NCI-H2081 (cell line): Measurements from ENCODE around the gene OR2M4.
"Not testable (repeated sequence)": the region's sequence is repeated elsewhere in the genome, so short reads cannot be mapped to it uniquely, and the experiment has no call there.

Experiments
- DNase-seq, 2 experiments: peaks; one replicate each; lab custom pipeline; 2025; lab: John Stamatoyannopoulos, UW

Gene OR2M4, protein sequence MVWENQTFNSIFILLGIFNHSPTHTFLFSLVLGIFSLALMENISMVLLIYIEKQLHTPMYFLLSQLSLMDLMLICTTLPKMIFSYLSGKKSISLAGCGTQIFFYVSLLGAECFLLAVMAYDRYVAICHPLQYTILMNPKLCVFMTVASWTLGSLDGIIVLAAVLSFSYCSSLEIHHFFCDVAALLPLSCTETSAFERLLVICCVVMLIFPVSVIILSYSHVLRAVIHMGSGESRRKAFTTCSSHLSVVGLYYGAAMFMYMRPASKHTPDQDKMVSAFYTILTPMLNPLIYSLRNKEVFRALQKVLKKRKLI

DNA sequence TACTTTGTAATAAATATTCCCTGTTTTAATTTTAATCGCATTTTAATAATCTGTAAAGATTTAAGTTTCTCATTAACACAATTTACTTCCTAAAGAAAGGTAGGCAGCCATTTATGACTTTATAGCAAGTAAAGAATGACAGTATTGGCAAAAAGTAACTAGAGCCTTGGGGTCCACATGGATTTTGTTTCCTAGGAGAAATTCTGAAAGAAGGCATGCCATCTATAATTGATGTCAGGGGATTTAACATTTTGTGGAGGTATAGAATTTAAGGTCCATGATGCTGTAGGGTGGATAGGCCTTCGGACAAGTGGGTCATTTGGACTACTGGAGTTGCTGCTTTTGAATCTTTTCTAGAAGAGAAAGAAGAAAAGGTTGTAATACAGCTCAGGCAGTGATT is at the start of gene OR2M4:
TSS of gene OR2M4 (plus strand) at position 301 of the 400 bp plus-strand sequence. CDS start 7,512 bp downstream, outside the sequence.
- no peak for DNase-seq

DNA sequence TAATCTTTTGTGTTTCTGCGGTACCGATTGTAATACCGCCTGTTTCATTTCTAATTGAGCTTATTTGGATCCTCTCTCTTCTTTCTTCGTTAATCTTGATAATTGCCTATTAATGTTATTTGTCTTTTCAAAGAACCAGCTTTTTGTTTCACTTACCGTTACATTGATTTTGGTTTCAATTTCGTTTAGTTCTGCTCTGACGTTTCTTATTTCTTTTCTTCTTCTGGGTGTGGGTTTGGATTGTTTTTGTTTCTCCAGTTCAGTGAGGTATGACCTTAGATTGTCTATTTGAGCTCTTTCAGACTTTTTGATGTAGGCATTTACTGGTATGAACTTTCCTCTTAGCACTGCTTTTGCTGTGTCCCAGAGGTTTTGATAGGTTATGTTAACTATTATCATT is 47.2 kb upstream of the OR2M4 start:
- no peak for DNase-seq

DNA sequence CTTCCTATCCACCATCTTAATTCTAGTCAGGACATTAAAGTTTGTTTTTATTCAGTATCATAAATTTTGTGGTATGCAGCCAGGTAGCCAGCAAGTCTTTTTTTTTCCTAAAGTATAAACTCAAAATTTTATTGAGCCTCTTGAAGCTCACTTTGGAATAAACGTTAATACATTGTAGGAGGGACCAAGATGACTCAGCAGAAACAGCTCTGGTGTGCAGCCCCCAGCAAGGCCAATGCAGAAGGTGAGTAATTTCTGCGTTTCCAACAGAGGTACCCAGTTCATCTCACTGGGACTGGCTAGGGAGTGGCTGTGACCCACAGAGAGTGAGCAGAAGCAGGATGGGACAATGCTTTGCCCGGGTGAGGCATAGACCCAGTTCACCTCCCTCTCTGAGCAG is 43.9 kb upstream of the OR2M4 start:
- DNase-seq = no peak

DNA sequence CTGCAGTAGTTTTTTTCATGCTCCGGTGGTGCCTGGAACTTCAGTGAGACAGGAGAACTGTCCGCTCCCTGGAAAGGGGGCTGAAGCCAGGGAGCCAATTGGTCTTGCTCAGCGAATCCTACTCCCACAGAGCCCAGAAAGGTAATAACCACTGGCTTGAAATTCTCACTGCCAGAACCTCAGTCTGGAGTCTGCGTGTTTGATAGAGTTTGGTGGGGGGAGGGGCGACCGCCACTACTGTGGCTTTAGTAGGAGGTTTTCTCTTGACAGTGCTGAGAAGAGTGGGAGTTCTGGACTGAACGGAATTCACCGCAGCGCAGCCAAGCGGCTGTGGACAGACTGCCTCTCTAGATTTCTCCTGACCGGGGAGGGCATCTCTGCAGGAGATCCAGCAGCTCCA is 42.2 kb upstream of the OR2M4 start:
- no peak for DNase-seq

DNA sequence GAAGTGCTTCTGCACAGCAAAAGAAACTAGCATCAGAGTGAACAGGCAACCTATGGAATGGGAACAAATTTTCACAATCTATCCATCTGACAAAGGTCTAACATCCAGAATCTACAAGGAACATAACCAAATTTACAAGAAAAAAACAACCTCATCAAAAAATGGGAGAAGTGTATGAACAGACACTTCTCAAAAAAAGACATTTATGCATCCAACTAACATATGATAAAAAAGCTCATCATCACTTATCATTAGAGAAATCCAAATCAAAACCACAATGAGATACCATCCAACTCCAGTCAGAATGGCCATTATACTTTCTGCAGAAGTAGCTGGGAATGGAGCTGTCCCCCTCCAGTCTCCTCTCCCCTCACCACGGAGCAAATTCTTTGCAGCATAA is 37.1 kb upstream of the OR2M4 start:
- DNase-seq = no peak

DNA sequence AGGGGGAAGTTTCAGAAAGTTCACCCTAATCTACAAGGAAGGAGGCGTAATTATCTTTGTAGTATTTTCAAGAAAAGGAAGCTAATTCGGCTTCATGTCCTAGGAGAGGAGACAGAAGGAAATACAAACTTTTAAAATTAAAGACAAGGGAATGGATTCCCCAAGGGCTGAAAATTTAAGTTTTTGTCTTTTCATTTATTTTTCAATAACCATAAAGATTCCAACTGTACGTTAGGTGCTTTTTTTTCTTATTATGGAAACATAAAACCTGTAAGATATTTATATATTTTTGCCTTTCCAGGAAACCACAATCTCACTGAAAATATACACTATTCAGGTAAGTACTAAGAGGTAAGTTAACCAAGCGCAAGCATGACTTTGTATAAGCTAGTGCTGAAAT is 34.3 kb upstream of the OR2M4 start, which contains the start of gene OR2M3:
TSS of gene OR2M3 (plus strand) at position 301 of the 400 bp plus-strand sequence. CDS start 5,803 bp downstream, outside the sequence.
- DNase-seq = no peak

DNA sequence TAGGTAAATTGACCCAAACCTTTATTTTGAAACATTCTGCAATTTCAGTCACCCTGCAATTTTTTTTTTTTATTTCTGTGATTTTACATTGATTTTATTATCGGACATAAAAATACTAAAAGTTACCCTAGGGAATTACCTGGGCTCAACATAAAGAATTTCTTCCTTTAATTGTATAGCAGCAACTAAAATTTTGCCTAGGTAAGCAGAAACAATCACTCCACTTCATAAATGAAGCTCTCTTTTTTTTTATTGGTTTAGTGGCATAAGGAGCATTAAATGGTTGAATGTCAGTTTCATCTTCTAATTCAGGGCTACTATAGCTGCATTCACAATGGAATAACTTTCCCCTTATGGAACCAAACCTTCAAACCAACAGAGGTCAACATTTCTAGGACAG is 15.3 kb upstream of the OR2M4 start:
- DNase-seq = no peak

DNA sequence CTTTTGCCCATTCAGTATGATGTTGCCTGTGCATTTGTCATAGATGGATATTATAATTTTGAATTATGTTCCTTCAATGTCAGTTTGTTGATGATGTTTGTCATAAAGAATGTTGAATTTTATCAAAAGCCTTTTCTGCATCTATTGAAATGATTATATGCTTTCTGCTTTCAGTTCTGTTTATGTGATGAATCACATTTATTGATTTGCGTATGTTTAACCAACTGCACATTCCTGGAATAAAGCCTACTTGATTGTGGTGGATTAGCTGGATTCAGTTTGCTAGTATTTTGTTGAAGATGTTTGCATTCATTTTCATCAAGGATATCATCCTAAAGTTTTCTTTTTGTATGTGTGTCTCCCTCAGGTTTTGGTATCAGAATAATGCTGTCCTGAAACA is 5.7 kb upstream of the OR2M4 start:
- DNase-seq = no peak

DNA sequence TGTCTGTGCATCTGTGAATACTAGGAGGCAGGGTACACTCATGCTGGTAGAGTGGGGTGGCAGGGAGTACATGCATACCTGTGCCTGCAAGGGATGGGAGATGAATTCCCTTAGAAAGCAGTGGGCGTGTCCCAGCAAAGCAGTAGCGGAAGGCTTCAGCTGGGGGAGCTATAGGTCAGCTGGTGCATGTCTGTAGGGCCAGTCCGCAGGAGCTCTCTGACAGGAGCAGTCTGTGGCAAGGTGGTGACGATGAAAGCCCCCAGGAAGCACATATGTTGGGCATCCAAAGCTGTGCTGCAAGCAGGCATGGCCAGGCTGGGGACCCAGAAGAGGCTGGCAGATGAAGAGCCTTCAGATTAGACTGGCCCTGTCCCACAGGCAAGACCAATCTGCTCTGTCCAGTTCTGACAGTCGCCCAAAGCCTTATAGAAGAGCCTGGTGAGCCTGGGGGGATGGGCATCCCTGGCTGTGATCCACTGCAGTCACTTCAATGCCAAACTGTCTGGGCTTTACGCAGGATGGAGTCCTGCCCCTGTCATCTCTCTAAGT is 1.8 kb upstream of the OR2M4 start:
- DNase-seq = no peak

DNA sequence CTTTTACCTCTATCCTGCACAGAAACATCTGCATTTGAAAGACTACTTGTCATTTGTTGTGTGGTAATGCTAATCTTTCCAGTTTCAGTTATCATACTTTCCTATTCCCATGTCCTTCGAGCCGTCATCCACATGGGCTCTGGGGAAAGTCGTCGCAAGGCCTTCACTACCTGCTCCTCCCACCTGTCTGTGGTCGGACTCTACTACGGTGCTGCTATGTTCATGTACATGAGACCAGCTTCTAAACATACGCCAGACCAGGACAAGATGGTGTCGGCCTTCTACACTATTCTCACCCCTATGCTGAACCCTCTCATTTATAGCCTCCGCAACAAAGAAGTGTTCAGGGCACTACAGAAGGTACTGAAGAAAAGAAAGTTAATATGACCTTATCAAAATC is 8.3 kb downstream of the OR2M4 start:
- no peak for DNase-seq

DNA sequence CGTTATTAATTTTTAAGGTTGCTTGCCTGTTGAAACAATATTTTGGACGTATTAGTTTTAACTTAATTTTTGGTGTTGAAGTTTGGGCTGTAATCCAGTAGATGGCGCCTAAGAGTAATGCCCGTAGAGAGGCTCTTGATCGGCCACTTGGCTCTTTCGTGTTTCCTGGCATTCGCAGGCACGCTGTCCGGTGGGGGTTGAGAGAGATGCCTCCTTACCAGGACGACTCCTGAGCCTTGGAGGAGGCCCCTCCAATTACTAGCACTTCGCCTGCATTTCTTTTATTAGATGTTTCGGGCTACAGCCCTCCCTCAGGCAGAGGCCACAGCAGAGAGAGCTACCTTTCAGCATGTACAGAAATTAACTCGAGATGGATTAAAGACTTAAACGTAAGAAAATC is 12.0 kb downstream of the OR2M4 start:
- peak; percentile 29 to 40 for DNase-seq

DNA sequence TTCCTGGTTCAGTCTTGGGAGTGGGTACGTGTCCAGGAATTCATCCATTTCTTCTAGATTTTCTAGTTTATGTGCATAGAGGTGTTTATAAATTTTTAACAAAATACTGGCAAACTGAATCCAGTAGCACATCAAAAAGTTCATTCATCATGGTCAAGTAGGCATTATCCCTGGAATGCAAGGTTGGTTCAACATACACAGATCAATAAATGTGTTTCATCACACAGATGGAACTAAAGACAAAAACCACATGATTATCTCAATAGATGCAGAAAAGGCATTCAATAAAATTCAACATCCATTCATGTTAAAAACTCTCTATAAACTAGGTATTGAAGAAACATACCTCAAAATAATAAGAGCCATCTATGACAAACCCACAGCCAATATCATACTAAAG is 28.1 kb downstream of the OR2M4 start:
- not testable (repeated sequence) for DNase-seq

DNA sequence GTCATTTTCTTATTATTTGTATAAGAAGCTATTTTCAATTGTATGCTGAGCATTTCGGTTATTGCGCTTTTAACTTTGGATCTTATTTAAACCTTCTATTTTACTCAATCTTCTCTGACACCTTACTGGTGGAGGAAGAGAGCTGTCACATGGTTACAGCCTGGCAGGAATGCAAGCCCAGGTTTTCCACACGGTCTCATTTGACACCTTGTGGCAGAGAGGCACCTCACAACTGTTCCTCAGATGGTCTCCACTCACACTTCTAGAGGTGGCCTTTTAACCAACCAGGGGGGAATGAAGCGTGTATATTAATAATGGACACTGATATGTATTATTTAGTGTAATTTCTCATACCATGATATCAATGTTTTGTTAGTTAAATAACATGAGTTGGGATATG is 37.0 kb downstream of the OR2M4 start:
- DNase-seq = no peak

DNA sequence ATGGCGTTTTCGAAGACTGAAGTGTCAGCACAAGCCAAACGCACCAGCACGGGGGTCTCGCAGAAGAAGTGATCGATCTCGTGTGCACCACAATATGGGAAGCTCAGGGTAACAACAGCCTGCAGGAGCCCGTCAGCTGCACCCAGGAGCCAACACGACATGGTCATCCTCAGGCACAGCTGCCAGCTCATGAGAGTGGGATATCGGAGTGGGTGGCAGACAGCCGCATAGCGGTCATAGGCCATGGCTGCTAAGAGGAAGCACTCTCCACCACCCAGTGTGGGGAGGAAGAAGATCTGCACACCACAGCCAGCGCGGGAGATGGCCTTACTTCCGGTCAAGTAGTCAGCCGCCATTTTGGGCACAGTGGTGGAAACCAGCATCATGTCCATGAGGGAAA is 42.0 kb downstream of the OR2M4 start:
- not testable (repeated sequence) for DNase-seq

DNA sequence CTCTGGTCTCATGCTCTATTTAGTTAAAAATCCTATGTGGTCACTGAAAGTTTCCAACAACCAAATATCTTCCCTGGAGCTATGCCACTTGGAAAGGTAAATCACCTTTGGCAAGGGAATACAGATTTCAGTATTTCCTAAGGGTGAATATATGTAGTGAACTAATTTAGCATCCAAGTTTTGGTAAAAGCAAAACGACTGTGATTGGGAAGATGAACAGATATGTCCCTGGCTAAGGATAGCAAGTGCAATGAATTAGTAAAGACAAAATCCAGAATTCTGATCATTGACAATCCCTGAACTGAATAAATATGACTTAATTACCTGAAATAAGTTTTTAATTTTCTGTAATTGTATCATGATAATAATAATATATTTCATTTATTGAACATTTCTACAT is 46.7 kb downstream of the OR2M4 start, which contains the start of gene OR2T33:
TSS of gene OR2T33 (minus strand) at position 101 of the 400 bp plus-strand sequence. CDS start 4,162 bp downstream, outside the sequence.
- no peak for DNase-seq

DNA sequence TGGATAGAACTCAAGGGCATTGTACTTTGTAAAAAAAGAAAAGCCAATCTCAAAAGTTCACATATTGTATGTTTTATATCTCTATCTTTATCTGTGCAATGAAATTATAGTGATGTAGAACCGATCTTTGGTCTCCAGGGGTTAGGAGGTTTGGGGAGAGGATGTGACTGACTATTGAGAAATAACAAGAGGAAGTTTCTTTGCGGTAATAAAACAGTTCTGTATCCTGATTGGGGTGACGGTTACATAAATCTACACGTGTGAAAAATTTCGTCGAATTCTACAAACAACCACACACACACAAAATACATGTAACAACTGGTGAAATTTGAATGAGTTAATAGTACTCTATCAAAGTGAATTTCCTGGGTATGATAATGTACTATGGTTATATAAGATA is 57.2 kb downstream of the OR2M4 start:
- DNase-seq = no peak
